GM21717 (cell line): ENCODE results near the gene AP5Z1.

ENCODE experiments used
- ATAC-seq: cut with Tn5 transposase; IDR thresholded peaks from one replicate; pipeline ENCODE4 v1.9.1; 2021; ENCODE audit warnings: mild to moderate bottlenecking, moderate library complexity; ENCODE audit not compliant: unreplicated experiment

Gene AP5Z1

DNA sequence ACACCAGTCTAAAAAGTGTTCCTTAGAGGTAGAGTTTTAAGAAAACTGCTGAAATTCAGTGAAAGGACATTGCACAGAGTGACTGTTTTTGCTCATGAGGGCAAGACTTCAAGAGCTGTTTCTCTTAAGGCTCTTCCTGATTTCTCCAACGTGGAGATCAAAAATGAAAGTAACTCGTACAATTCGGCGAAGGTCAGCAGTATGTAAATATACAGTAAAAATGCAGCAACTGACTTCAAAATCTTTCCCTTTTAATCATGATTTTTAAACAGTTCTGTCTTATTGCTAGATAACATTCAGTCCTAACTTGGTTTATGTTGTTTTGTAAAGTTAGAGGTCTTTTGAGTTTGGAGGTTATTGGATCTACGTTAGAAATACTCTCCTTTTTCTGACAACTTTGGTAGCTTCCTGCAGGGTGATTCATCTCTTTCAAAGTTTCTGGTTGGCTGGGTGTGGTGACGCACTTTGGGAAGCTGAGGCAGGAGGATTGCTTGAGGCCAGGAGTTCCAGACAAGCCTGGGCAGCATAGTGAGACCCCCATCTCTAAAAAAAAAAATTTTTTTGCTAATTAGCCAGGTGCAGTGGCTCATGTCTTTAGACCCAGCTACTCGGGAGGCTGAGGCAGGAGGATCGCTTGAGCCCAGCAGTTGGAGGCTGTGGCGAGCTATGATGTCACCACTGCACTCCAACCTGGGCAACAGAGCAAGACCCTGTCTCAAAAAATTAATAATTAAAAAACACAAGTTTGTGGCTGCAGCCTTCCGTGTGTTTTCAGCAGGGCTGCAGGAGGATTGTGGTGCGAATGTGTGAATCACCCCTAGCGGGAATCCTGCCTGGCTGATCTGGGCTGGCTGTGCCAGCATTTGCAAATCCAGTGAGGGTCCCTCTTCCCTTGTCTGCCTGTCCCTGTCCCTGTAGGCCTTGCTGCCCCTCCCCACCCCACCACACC lies 29.2 kb upstream of the AP5Z1 start:
- no peak for ATAC-seq

DNA sequence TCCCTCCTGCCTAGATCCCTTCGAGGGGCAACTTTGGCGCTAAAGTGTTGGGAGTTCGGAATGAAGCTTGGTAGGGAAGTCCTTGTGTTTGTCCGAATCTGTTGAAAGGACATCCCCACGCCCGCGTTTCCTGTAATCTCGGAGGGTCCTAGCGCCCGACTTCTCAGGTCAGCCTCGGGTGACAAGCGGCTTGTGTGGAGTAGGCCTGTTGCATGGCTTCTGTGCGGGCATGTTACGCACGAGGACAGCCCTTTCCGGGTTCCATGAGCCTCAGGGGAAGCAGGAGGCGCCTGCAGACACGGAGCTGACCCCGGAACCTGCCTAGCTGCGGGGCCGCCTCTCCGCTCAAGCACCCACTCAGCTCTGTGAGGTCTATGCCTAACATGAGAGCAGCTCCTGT lies 28.4 kb upstream of the AP5Z1 start:
- ATAC-seq: no peak

DNA sequence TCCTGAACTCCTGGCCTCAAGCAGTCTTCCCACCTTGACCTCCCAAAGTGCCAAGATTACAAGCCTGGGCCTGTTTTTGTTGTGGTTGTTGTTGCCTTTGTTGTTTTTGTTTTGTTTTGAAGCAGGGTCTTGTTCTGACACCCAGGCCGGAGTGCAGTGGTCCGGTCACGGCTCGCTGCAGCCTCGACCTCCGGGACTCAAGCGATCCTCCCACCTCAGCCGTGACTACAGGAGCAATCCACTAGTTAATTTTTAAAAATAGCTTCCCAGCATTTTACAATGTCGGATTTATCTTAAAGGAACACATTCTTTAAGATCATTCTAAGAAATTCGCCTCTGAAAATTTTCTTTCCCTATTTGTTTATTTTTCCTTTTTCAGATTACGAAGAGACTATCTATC lies 27.7 kb upstream of the AP5Z1 start:
- ATAC-seq: no peak

DNA sequence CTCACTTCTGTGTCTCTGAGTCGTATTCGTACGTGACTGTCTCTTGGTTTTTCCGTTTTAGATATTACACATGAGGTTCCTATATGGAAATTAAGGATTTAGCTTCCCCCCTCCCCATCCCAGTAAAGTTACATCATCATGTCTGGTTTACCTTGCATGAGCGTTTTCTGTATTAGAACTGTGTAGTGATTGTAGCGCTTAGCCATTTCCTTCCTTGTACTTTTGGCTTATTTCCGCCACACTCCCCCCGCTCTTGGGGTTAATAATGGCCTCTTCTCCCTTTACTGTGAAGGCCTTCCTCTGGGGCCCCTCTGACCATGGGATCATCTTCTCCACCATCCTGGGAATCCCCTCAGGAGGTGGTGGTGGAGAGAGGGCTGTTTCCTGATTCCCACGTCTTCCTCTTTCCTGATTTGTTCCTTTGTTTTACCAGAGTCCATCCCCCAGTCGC lies 27.2 kb upstream of the AP5Z1 start:
- ATAC-seq: no peak

DNA sequence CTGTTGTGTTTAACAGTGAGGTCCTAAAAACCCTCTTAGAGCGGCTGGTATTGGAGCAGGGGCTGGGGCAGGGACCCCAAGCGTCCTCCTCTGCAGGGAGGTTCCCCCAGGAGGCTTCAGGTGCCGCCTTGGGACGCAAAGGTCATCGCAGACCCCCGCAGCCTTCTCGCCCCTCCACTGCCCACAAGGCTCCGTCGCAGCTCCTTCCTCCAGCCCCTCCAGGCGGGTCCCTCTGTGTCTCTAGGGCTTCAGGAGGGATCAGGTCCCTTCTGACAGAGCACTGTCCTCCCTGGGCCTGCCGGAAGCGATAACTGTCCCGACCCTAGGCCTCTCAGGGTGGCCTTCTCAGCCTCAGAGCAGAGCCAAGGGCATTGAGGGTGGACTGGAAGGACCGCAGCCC lies 26.1 kb upstream of the AP5Z1 start:
- no peak for ATAC-seq

DNA sequence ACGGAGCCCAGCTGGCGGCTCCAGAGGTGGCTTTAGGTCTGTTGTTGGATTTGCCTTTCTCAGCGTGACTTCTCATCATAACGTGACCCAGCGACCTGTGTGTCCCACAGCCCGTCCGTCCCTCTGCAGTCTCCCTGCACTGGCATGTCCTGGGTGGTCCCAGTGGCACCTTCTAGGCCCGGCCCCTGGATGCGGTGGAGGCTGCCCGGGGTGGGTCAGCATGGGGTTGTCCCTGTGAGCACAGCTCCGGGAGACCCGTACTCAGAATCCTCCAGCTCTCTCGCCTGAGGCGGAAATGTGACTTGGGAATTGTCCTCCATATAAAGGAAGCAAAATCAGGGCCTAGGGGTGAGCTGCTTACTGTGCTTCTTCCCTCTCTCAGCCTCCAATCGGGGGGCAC lies 25.6 kb upstream of the AP5Z1 start:
- ATAC-seq: no peak

DNA sequence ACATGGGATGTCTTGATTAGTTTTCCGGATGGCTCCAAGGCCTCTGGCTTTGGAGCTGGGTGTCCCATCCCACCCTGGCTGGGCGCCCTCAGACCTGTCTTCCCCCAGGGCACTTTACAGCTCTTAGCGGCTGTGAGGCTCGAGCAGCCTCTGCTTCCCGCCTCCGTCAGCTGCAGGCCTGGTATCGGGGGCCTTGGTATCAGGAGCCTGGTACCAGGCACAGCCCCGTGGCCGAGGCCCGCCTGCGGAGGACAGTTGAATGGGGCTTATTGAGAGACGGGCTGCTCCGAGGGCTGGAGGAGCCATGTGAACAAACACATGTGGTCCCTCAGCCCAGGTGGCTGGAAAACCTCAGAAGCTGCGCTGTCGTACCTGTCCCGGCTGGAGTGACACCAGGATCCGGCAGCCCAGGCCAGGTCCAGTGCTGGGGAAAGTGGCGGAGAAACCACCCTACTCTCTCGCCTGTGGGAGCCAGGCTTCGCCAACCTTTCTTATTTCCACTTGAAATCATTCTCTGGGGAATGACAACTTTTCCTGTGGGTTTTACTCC lies 23.9 kb upstream of the AP5Z1 start:
- ATAC-seq: no peak

DNA sequence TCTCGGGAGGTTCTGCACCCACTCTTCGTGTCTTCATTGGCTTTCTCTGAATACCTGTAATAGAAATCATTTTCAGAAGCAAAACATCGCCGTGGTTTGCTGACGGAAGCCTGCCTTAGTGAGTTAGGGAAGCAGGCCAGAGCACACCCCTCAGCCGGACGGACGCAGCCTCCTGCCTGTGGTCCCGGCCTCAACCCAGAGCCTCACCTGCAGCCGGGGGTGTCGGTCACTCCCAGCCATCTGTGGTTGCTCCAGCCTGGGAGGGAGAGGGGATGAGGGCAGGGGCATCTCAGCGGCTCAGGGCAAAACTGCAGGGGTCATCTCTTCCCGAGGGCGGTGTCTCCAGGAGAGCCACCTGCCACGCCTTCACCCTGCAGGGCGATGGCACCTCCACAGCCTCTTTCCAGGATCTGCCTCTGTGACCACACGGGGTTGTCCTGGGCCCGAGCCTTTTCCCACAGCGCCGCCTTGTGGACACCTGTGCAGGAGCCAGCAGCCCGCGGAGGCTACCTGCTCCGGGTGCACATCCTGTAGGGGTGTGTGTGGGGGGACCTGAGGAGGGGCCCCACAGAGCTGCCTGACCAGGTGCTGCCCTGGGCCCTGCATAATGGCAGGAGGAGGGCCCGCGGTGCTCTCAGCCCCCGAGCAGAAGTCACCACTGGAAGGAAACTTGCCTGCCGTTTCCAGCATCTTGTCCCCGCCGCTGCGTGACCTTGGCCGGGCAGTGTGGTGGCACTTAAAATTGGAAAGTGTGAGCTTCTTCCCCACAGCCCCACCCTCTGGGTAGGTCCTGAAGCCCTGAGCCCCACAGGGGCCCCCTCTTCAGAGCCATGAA lies 21.6 kb upstream of the AP5Z1 start:
- peak; percentile 76 for ATAC-seq

DNA sequence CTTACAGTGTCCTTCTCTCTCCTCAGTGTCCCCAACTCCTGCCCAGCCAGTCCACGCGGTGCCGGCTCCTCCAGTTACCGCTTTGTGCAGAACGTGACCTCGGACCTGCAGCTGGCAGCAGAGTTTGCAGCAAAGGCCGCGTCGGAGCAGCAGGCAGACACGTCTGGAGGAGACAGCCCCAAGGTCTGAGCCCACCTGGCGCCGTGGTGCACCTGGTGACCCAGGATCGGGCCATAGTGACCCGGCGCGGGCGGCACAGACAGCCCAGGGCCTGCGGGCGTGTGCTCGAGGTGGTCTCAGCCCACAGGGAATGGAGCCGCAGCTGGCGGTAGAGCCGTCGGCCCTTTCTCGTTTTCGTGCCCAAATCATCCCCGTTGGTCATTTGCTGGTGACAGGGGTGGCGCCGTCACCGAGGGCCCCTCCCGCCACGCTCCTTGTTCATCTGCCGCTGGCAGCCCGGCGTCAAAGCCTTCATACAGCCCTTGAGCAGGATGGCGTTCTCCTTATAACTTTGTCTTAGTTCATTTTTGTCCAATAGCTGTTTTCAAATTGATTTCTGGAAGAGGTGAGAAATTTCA lies 20.9 kb upstream of the AP5Z1 start:
- no peak for ATAC-seq

DNA sequence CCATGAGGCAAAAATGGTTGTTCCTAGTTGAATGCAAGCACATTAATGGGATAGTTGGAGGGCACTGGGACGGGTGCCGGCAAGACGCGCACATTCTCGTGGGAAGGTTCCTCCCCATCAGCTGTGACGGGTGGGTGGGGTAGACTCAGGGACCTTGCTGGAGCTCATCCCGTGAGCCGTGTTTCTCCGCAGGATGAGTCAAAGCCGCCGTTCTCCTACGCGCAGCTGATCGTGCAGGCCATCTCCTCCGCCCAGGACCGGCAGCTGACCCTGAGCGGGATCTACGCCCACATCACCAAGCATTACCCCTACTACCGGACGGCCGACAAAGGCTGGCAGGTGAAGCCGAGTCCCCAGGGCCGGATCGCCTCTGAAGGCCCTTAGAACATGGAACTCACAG lies 20.4 kb upstream of the AP5Z1 start:
- no peak for ATAC-seq

DNA sequence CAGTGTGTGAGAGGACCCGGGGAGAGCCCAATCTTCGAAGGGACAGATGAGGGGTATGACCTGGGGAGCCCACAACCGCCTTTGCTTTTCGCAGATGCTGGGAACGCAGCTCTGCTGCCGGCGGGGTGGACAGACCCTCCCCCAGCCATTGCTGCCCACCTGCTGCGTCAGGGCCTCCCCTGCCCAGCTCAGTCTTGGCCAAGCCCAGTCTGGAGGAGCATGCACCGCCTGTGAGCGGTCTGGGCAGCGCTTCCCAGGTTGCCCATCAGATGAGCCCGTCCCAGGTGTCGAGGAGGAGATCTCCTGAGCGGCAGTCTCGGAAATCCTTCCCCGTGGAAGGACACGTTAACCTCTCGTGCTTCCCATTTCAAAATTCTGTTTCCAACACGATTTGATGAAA lies 17.3 kb upstream of the AP5Z1 start:
- no peak for ATAC-seq

DNA sequence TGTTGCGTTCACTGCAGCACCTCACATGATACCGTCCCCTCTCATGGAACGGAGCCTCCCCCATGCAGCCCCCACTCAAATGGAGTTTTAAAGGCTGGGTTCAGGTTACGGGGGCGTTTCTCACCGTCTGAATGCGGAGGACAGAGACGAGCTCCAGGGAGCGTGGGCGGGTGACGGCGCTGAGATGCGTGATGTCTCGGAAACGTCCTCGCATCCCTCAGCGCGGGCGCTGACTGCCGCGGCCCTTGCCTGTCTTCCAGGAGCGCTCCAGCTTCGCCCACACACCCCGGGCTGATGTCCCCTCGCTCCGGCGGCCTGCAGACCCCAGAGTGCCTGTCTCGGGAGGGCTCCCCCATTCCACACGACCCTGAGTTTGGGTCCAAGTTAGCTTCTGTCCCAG lies 16.6 kb upstream of the AP5Z1 start:
- no peak for ATAC-seq

DNA sequence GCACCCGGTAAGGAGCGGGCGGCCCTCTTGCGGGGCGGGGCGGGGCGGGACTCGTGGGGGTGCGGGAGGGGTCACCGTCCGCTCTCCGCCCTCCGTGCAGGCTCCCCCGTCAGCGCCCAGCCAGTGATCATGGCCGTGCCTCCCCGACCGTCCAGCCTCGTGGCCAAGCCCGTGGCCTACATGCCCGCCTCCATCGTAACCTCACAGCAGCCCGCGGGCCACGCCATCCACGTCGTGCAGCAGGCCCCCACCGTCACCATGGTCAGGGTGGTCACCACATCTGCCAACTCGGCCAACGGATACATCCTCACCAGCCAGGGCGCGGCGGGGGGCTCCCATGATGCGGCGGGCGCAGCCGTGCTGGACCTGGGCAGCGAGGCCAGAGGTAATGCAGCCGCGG lies 16.2 kb upstream of the AP5Z1 start:
- ATAC-seq: no peak

DNA sequence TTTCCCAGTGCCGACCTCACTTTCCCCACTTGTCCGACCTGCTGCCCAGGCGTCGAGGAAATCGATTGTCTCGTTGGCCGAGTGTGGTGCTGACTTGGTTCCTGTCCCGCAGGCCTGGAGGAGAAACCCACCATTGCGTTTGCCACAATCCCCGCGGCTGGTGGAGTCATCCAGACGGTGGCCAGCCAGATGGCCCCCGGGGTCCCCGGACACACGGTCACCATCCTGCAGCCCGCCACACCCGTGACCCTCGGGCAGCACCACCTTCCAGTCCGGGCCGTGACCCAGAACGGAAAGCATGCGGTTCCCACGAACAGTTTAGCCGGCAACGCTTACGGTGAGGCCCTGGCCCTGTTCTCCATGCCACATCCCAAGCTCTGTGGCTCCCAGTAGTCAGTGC lies 14.5 kb upstream of the AP5Z1 start:
- no peak for ATAC-seq

DNA sequence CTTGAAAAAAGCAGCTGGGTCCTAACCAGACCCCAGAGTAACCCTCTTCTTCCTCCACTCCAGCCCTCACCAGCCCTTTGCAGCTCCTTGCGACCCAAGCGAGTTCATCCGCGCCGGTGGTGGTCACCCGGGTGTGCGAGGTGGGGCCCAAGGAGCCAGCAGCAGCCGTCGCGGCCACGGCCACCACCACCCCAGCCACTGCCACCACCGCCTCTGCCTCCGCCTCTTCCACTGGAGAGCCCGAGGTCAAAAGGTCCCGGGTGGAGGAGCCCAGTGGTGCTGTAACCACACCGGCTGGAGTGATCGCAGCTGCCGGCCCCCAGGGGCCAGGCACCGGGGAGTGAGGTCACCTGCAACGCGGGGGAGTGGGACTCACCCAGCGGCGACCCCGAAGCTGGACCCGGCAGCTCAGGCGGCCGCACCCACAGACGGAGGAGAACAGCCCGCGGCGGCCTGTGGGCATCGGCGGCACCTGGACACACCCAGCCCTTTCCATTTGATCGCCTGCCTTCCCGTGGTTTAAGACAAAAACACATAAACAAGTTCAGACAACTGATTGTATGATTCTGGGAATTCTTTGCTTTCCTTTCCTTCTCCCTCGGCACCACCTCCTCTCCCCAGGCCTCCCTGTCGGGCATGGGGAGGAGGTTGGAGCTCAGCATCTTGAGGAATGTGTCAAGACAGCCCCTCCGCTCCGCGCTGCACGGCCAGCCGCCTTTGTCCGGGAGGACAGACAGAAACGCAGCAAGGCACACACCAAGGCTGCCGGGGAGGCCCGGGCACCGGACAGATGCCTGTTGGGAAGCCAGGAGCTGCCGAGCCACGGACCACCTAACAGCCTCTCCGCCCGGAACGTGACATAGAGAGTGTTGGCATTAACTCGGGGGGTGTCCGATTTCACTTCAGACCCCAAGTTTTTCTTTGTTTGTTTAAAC lies 13.0 kb upstream of the AP5Z1 start:
- ATAC-seq: no peak

DNA sequence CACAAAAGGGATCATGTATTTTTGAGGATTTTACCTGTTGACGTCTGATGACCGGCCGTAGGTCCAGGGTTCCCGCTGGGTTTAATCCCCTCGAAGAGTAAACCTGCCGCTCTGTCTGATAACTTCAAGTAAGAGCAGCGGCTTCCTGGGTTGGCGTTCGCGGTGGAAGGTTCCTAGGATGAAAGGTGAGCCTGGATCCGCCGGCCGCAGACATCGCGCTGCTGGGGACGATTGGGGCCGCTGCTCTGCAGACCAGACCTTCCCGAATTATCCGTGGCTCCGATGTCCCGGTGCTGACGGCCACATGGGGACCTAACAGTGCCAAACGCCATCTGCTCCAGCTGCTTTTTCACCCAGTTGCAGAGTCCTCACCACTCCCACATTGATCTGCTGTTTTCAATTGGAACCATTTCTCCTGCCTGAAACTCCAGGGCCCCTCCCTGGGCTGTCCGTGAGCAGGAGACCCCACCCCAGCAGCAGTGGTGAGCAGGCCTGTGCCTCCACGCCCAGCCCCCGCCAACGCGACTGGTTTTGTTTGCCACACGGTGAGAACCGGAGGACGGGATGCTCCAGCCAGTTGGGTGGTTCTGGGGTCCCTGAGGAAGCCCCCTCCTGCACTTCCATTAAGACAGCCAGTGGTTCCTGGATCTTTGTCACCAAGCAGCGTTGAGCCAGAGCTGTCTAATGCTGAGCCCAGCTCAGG lies 12.2 kb upstream of the AP5Z1 start:
- no peak for ATAC-seq

DNA sequence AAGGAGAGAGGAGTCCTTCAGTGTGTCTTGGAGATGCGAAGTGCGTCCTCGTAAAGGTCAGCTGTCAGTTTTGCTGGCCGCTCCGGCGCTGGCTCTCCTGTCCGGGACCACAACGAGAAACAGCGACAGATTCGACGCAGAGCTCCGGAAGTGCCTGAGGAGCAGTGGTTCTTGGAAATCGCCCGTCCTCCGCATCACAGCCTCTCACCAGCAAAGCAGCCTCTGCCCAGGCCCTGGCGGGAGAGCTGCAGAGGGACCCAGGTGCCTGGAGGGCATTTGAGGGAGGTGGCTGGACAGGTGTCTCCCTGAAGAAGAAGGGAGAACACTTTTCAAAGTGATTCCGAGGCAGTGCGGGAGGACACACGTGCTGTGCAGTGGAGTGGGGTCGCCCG lies 11.6 kb upstream of the AP5Z1 start:
- no peak for ATAC-seq

DNA sequence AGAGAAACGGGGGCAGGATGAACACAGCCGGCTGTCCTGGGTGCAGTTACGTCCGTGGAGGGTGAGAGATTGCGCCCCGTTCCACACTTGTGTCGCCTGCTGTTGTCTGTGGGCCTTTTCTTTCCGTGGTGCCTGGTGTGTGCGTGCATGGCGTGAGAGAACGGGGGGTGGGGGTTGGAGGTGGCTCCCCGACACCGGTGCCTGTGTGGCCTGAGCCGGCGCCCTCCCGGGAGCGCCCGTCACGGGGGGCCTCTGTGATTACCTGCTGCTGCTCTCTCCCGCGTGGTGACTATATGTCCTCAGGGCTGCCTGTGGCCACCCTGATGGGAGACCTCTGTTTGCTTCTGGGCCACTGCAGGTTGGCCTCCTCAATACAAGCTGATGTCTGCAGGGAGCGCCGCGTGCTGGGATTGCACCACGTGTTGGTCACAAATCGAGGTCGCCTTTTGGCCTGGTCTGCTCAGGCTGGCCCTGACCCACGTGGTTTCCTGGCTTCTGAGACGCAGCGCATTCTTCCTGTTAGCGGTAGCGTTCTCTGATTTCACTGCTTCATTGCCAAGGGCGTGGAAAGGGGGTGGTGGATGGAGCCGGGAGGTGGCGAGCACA lies 10.9 kb upstream of the AP5Z1 start:
- no peak for ATAC-seq

DNA sequence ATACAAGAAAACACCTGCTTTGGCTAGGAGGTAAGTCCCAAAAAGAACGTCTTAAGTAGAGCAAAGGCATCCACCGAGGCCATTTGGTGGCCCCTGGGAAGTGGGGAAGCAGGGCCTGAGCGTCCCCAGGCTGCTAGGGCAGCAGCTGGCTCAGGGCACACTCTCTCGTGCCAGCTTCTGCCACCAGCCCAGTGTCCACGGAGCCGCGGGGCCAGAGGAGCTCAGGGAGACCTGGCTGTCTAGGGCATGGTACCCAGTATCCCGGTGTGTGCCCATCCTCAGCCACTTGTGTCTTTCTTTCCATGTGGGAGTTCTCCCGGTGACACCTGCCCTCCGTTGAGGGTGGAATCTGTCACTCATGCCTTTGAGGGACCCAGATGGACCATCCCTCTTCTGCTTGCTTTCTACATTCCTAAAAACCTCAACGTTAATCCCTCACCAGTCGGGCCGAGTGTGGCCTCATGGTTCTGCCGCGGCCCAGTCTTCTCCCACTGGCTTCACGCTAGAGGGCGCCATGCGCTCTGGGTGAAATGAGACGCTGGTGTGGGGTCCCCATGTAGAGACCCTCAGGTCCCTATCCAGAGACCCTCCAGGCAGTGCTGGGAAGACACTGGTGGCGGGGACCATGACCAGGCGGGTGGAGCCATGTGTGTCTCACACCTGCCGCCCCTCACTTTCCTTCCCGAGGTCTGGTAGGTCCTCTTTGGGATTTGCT lies 9.5 kb upstream of the AP5Z1 start:
- no peak for ATAC-seq
